HEK293 (cell line): ENCODE measurements around the gene PCID2.

Experiments
- ATF2 ChIP-seq: fragments of 450-650 bp; formaldehyde crosslinking; IDR thresholded peaks from 2 replicates; pipeline ENCODE4 v1.5.1; 2016; ENCODE audit warnings: missing biosample characterization, missing genetic modification characterization, low read depth
- CTCF ChIP-seq: fragments of 450-650 bp; formaldehyde crosslinking; IDR thresholded peaks from 2 replicates; pipeline ENCODE4 v1.5.1; 2016; ENCODE audit warnings: missing biosample characterization, missing genetic modification characterization
- GLIS2 ChIP-seq: fragments of 450-650 bp; formaldehyde crosslinking; IDR thresholded peaks from 2 replicates; pipeline ENCODE4 v1.5.1; 2016; ENCODE audit warnings: missing biosample characterization, missing genetic modification characterization
- PATZ1 ChIP-seq: fragments of 450-650 bp; formaldehyde crosslinking; IDR thresholded peaks from 2 replicates; pipeline ENCODE4 v1.5.1; 2016; ENCODE audit warnings: missing biosample characterization, missing genetic modification characterization
- ZBTB11 ChIP-seq: fragments of 450-650 bp; formaldehyde crosslinking; conservative IDR thresholded peaks from 2 replicates; pipeline ENCODE4 v1.5.1; 2016; ENCODE audit warnings: low read depth, missing biosample characterization, missing genetic modification characterization
- ZNF274 ChIP-seq, 2 experiments: fragments of 200-500 bp in 1 of 2; fragments of 450-650 bp in 1 of 2; sonication (Bioruptor generic) in 1 of 2; formaldehyde crosslinking in 1 of 2; IDR thresholded peaks; 2 replicates each; pipeline versions ENCODE4 v1.5.1 to v1.6.1; 2014 to 2016; ENCODE audit warnings: borderline replicate concordance in 1 of 2, inconsistent platforms in 1 of 2, low read length in 1 of 2, missing biosample characterization in 1 of 2, missing genetic modification characterization in 1 of 2
- ZNF521 ChIP-seq: fragments of 450-650 bp; formaldehyde crosslinking; IDR thresholded peaks from 2 replicates; pipeline ENCODE4 v1.5.1; 2017; ENCODE audit warnings: missing biosample characterization, mild to moderate bottlenecking, missing genetic modification characterization
- ZNF558 ChIP-seq: fragments of 450-650 bp; formaldehyde crosslinking; IDR thresholded peaks from 2 replicates; pipeline ENCODE4 v1.5.1; 2016; ENCODE audit warnings: missing biosample characterization, missing genetic modification characterization
- ZSCAN30 ChIP-seq: fragments of 450-650 bp; IDR thresholded peaks from 2 replicates; pipeline ENCODE4 v1.5.1; 2018; ENCODE audit warnings: missing biosample characterization, mild to moderate bottlenecking, missing genetic modification characterization, moderate library complexity

- TF ChIP-seq ZNF274 (IDR thresholded peaks at IDR 0.05; ENCODE audit: low read length), result no peak
- TF ChIP-seq ZNF274 (tag by site-specific recombination; IDR thresholded peaks at IDR 0.05; ENCODE audit: borderline replicate concordance), result no peak
- TF ChIP-seq GLIS2 (tag by site-specific recombination), result no peak
- no peak for TF ChIP-seq ZSCAN30
- TF ChIP-seq PATZ1 (tag by site-specific recombination), result no peak
- no peak for TF ChIP-seq ZNF521 (tag by site-specific recombination)
- TF ChIP-seq ATF2 (tag by site-specific recombination), result no peak
- TF ChIP-seq CTCF (tag by site-specific recombination), result no peak
- no peak for TF ChIP-seq ZBTB11
- no peak for TF ChIP-seq ZNF558
Observed at GRCh38 chr13:113232208-113233003, 23.9 kb upstream of the PCID2 start.
